HG02970 (cell line): Measurements from ENCODE around the gene CEACAM16.

Experiments used
- ATAC-seq: cut with Tn5 transposase; IDR thresholded peaks from one replicate; pipeline ENCODE4 v1.9.1; 2021; ENCODE audit warnings: mild to moderate bottlenecking, moderate library complexity, moderate number of reproducible peaks; ENCODE audit not compliant: unreplicated experiment, low FRiP score

Gene CEACAM16

DNA sequence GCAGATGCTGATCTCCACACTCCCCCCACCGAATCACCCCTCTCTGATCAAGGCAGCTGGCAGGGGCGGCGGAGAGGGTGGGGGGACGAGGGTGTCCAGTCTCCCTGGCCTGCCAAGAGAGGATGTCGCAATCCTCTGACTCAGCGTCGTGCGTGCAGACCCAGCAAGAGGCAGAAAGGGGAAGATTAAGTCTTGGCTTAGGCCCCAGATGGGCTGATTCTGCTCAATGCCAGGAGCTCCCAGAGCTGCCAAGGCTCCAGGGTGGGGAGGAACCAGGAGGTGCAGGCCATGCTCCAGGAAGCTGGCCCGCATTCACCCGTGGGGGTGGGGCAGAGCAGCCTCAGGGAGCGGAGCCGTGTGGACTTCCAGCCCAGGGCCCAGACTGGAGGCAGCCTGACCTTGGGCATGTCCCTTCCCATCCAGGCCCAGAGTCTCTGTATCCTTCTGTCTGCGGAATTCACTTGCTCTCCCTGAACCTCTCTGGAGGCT lies 42.9 kb downstream of the CEACAM16 start:
- ATAC-seq: no peak

DNA sequence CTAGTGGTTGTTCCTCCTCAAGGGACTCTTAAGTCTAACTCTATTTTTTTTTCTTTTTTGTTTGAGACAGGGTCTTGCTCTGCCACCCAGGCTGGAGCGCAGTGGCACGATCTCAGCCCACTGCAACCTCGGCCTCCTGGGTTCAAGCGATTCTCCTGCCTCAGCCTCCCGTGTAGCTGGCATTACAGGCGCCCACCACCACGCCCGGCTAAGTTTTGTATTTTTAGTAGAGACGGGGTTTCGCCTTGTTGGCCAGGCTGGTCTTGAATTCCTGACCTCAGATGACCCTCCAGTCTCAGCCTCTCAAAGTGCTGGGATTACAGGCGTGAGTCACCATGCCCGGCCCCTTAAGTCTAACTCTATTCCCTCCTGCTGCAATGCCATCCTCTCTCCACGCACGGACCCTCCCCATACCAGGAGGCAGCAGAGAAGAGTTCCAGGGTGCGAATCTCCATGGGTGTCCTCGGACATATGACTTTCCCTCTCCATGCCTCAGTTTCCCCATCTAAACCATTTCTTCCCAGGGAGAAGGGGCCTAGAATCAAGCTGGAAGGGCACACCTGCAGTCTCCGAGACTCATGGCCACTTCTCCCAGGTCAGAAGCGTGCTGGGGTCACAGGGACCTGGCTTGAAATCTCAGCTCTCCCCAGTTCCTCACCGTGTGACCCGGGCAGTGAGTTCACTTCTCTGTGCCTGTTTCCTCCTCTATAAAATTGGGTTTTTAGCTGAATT lies 43.5 kb downstream of the CEACAM16 start:
- no peak for ATAC-seq

DNA sequence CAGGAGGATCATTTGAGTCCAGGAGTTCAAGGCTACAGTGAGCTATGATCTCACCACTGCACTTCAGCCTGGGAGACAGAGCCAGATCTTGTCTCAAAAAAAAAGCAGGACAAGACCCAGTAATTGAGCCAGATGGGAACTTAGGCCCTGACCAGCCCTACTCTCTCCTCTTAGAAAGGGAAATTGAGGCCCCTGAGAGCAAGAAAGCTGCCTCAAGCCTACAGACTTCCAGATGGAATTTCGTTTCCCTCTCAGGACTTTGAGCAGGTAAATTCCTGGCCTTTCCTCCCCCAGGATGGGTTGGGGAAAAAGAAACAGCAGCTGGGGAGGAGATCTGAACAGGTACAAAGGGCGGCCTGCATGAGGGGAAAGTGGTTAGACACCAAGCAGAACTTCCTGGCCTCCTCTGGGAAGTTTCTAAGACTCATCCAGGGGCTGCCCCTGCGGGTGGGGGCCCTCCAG lies 46.0 kb downstream of the CEACAM16 start:
- no peak for ATAC-seq

DNA sequence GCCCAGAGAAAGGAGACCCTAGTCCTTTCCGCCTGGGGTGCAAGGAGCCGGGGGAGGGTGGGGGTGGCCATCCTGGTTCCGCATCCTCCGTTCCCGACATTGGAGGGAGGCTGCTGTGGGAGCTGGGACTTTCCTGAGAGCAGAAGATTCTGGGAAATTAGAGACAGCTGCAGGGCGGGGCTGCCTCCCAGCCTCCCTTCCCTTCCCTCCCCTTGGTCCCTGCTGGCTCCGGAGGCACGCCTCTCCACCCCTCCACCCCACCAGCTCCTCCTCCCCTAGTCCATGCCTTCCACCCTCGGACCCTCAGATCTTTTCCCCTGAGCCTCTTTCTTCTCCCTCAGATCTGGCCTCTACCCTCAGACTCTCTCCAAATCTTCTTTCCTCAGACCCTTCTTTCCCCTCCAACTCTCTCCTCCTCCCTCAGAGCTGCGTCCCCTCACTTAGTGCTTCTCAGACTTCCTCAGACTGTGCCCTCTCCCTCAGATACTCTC lies 46.4 kb downstream of the CEACAM16 start:
- ATAC-seq: no peak

DNA sequence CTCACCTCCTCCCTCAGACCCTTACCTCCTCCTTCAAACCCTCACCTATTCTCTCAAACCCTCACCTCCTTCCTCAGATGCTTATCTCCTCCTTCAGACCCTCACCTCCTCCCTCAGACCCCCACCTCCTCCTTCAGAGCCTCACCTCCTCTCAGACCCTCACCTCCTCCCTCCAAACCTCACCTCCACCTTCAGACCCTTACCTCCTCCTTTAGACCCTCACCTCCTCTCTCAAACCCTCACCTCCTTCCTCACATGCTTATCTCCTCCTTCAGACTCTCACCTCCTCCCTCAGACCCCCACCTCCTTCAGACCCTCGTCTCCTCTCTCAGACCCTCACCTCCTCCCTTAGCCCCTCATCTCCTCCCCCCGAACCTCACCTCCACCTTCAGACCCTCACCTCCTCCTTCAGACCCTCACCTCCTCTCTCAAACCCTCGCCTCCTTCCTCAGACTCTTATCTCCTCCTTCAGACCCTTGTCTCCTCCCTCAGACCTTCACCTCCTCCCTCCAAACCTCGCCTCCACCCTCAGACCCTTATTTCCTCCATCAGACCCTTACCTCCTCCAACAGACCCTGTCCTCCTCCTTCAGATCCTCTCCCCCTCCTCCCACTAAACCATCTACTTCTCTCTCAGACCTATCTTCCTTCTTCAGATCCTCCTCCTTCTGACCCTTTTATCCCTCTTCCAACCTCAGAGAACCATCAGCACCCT lies 47.1 kb downstream of the CEACAM16 start:
- ATAC-seq: no peak

DNA sequence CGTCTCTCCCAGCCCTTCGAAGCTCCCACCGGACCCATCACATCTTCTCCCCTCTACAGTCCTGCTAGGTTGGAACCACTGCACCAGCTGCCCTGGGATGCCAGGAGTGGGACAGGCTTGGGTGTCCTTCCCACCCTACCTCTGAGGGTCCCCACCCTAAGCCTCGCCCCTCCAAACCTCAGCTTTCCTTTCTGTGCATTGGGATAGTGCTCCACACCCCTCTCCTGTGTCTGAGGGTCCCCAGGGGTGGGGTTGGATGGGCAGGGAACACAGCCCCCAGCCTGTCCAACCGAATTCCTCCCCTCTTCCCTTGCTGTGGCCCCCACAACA lies 47.6 kb downstream of the CEACAM16 start:
- ATAC-seq: no peak

DNA sequence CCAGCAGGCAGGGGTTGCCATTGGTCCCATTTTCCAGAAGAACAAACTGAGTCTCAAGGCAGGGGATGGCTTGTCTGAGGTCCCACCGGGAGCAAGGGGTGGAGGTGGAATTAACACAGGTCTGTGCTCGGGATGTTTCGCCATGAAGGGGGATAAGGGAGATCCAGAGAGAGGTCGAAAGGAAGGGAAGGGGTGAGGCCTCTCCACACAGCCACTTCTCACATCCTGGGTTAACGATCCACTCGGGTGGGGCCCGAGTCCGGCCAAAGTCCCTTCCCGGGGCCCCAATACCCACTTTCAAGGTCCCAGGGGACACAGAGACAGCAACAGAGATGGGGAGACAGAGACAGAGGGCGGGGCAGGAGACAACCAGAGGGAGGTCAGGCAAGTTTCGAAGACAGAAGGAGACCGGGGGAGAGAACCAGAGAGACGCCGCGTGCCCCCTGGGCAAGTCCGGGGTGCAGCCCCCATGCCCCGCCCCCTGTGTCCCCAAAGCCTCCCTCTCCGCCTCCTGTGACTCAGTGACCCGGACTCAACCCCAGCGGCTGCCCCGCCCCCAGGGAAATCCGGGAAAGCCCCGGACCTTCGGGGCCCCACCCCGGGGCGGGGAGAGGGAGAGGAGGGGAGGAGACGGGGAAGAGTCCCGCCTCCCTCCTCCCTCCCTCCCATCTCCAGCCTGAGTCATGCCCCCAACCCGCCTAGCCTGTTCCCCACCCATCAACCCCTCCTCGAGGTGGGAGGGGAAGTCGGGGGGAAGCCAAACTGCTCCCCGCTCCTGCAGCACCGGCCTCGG lies 48.2 kb downstream of the CEACAM16 start:
- peak; percentile 50 for ATAC-seq

DNA sequence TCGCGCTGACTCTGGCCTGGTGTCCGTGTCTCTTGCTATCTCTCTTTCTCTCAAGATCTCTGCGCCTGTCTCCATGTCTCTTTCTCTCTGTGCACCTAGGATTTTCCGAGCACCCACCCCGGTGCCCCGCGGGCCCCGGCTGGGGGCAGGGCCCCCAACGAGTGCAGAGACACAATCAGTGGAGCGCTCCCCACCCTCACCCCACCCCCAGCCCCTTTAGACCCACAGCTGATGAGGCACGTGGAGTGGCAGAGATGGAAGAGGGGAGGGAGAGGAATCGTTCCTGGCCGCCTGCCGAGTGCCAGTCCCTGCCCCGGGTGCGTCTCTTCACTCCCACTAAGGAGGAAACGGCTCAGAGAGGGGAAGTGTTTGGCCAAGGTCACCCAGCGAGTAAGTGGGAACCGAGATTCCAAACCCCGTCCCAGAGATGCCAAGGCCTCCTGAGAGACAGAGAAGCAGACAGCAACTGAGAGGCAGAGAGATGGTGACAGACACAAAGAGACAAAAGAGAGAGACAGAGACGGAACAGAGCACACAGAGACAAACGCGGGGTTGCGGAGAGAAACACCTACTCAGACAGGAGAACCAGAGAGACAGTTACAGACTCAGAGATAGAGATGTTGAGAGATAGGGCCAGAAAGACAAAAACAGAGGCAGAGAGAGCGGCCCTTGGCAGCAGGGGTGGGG lies 48.9 kb downstream of the CEACAM16 start:
- no peak for ATAC-seq

DNA sequence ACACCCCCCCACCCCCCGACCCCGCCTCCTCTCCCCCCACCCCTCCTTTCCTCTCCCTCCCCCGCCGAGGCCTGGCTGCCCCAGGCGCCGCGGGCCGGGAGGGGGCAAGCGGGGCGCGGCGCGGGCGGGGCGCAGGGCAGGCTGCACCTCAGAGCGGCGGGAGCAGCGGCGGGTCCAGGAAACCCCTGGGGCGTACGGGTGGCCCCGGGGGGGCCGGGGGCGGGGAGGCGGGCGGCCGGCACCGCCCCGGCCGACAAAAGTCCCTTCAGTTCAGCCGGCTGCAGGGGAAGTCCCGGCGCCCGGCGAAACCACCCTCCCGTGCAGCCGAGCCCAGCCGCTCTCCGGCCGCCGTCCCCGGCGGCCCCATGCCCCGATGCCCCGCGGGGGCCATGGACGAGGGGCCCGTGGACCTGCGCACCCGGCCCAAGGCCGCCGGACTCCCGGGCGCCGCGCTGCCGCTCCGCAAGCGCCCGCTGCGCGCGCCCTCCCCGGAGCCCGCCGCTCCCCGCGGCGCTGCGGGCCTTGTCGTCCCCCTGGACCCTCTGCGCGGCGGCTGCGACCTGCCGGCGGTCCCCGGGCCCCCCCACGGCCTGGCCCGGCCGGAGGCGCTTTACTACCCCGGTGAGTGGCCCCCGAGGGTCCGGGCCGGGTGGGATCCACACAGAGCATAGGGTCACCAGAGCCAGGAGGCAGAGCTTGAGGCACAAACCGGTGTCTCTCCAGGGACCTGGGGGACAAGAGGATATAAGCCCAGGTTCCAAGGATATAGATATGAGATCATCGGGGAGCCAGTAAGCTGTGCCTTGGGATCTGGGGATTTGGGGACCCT lies 49.7 kb downstream of the CEACAM16 start, which contains the start of gene BCL3:
BCL3 (plus strand) TSS at position 283 of the 829 bp plus-strand sequence; CDS start at position 366, 83 bp downstream.
- ATAC-seq: no peak

DNA sequence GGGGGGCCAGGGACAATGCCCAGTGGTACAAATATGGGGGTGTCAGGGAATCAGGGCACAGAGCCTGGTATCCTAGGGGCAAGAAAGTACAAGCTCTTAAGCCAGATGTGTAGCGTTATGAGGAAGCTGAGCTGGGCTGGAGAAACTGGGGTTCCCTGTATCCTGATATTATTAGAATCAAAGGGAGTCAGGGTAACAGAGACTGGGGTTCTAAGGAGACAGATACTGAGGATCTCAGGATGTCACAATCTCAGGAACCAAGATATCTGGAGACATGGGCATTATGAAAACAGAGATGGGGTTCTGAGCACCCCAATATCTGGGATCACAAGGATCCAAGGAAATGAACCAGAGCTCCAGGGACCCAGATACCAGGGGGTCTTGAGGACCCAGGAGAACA lies 50.3 kb downstream of the CEACAM16 start:
- ATAC-seq: no peak

DNA sequence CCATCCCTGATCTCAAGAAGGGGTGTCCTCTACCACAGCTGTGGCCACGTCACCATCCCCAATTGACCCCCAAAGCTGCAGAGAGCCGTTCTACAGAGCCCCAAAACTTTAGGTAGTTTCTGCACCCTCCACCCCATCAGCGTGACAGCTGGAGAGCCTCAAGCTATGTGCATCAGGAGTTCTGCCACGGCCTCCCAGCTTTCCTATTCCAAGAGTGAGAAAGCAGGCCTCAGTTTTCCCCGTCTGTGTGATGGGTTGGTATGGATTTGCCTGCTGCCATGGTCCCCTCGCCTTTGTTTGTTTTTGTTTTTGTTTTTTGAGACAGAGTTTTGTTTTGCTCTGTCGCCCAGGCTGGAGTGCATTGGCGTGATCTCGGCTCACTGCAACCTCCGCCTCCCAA lies 51.0 kb downstream of the CEACAM16 start:
- no peak for ATAC-seq

DNA sequence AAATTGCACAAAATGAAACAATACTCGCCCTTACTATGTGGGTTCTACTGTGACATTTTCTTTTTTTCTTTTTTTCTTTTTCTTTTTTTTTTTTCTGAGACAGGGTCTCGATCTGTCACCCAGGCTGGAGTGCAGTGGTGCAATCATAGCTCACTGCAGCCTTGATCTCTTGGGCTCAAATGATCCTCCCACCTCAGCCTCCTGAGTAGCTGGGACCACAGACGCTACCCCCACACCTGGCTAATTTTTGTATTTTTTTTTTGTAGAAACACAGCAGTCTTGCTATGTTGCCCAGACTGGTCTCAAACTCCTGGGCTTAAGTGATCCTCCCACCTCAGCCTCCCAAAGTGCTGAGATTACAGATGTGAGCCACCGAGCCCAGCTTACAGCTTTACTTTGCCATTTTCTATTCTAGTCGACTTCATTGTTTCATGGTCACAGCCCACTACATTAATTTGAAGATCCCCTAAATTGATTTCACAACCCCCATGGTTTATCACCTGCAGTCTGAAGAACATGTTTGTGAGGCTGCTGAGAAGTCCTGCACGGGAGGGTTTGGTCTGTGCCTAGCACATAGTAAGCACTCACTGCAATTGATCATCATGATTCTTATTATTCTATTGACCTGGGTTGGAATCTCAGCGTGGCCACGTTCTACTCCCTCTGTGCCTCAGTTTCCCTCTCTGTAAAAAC lies 53.3 kb downstream of the CEACAM16 start:
- ATAC-seq: no peak

DNA sequence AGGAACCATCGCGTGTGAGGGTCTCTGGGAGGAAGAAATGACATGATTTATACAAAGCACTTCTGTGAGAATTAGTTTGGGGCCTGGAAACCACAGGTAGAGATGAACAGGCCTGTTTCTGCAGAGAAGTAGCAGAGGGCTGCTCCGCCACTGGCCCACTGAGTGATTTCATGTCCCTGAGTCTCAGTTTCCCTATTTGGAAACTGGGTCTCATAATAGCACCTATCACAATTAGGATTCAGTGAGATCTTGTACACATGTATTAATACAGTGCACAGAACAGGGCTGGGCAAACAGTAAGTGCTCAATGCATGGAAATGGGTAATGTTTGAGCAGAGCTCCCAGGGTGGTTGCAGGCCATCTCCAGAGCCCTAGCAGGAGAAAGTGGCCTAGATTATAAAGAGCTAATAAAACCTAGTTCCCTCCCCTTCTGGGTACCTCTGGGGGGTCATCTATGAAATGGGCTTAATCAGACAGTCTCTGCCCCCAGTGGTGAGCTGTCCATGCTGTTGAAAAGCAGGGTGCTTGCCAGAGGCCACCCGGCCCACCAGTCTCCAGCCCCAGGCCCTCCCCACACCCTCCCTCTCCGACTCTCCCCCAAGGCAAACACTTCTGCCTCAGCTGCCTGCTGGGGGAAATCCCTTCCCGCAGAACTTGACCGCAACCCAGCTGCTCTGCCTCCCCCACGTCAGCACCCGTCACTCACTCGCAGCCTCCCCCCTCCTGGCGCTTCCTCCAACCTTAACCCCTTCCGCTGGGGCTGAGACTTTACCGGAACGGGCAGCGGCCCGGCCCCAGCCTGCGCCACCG lies 54.1 kb downstream of the CEACAM16 start:
- ATAC-seq: peak; percentile 58

DNA sequence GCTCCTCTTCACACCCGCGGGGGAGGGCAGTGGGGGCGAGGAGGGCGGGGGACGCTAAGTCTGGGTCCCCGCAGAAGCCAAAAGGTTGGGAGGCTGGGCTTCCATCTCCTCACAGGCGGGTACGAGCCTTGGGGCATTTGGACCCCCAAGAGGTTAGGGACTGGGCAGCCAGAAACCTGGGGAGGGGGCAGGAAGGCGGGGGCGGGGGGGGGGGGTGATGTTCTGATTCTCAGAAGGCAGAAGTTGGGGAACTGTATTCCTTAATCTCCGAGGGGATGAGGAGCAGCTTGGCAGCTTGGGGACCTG lies 54.6 kb downstream of the CEACAM16 start:
- ATAC-seq: no peak

DNA sequence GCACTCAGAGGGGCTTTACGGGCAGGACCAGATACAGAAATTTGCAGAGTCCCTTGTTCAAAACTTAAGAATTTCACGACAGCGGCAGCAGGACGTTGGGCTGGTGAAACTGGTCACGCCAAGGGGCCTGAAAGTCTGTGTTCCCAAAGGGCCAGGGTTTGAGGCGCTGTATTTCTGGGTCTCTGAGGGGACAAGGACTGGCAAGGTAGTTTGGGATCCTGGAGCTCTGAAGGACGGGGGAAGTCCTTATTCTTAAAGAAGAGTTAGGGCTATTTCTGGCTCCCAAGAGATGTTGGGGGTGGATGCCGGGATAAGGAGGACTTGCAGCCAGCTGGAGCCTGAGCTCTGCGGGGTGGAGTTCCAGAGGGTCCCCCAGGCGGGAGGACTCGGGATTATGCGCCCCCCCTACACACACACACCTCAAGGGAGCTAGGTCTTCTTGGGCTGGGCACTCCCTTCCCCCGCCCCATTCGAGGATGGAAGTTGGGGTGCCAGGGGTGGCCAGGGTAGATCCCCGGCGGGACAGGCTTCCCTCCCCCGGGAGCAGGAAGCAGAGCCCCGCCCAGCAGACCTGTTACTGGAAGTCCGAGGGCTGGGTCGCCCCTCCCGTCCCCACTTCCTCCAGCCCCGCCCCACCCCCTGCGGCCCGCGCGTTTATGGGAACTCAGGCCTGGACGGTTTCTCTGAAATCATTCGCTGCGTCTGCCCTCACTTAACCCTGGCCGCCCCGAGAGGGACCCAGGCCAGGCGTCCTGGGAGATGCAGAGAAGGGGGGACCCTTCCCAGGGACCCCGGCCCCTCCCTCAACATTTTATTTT lies 55.2 kb downstream of the CEACAM16 start:
- ATAC-seq: no peak

DNA sequence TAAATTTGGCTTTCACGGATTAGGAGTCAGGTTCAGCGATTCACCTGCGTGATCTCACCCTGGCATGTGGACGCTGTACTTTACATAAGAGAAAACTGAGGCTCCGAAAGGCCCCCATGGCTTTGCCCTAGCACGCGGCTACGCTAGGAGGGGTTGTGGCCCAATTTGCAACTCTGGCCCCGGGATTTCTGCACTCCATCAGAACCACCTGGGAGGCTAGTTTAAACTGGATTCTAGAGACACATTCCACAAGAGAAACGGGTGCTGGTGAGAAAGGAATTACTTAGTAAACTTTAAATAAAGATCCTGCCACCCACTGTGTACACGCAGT lies 55.8 kb downstream of the CEACAM16 start:
- no peak for ATAC-seq

DNA sequence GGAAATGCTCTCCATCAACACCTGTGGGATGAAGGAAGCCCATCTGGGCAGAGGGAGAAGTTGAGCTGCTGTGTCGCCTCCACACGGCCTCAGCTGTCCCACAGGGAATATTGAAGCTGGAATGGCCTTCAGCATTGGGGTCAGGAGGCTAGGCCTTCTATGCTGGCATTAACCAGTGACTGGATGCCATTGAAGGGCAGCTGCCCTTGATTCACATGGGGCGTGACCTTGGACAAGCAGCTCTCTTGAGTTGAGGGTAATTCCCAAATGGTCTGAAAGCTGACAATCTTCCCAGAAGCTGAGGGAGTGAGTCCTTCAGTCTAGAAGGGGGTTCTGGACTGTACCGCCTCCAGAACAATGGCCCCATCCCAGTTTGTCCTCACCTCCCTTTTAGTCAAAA lies 56.3 kb downstream of the CEACAM16 start:
- no peak for ATAC-seq
